ENCODE measurements around the gene PLCB1. TPM values are rescaled to one million over a fixed set of nuclear protein-coding genes. Genes with fewer than 3 reads are reported as not detected.
A peak's percentile ranks its signal among the peaks of the same experiment; 100 is the strongest.
"Not testable (repeated sequence)": the region's sequence is repeated elsewhere in the genome, so short reads cannot be mapped to it uniquely, and the experiment has no call there.

PLCB1 gene
- total and polyA plus RNA-seq, 7 experiments from 2014 or later, result 0.56 to 17.6 (median 2.3) TPM

- H3K36me3 Mint-ChIP-seq; H3K27ac Mint-ChIP-seq; H3K27me3 Mint-ChIP-seq; H3K9me3 ChIP-seq (ENCODE audit: control insufficient read depth in 2 of 3, low read length in 3 of 3); ATAC-seq; H3K27ac ChIP-seq (ENCODE audit: low read depth, low read length); POLR2A ChIA-PET; H3K27me3 ChIP-seq (ENCODE audit: control insufficient read depth in 2 of 2, insufficient read depth in 2 of 2, low read length in 2 of 2); intact Hi-C loops (cut with micrococcal nuclease); H3K36me3 ChIP-seq (ENCODE audit: control insufficient read depth in 2 of 3, insufficient read depth in 3 of 3, low read length in 3 of 3); DNase-seq; H3K4me3 ChIP-seq (ENCODE audit: low read length); H3K4me1 ChIP-seq (ENCODE audit: control insufficient read depth in 2 of 2, insufficient read depth in 2 of 2, low read length in 2 of 2): not testable (repeated sequence)
- Mint-ChIP-seq H3K4me1 (peaks cover 6 to 21% (median 11%) of the 10 kb centered on the region in 7 donors), H3K4me3 (peak overlapping the region in 3 of 10 donors; percentile 3 to 83 (median 10)), H3K9me3 (peaks cover 0 to 11% (median 2%) of the 10 kb centered on the region in 11 donors)
- CTCF ChIA-PET, result interaction anchor here (0.6 kb wide), 1 partner anchor 13 kb away, joined by 3 read pairs; no protein-coding TSS in a partner anchor
These were observed 469.0 kb downstream of the PLCB1 start for GRCh38 chr20:8600910-8601541.

DNA sequence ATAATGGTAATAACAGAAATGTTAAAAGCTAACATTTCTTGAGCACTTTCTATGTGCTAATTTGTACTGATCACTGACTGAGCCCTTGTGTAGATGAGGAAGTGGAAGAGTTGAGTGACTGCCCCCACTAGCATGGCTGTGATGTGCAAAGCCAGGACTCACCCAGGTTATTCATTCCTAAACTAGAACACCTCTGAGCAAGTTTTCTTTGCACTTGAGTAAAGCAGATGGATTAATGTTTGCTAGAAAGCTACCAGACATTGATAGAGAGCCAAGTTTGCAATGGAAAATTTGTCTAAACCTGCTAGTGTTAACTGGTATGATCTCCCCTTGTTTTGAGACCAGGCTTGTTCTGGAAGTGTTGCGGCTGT, 469.5 kb downstream of the PLCB1 start:
- H3K9me3 Mint-ChIP-seq, result peaks cover 0 to 12% (median 3%) of the 10 kb centered on the region in 11 donors
- no peak overlapping the region for H3K27ac Mint-ChIP-seq
- no peaks in the 10 kb centered on the region for H3K27me3 Mint-ChIP-seq
- H3K4me3 ChIP-seq (ENCODE audit: low read length), result no peak overlapping the region
- no peaks in the 10 kb centered on the region for H3K36me3 Mint-ChIP-seq
- no peak overlapping the region for H3K27ac ChIP-seq (ENCODE audit: low read depth, low read length)
- H3K4me3 Mint-ChIP-seq, result peak overlapping the region in 2 of 10 donors; percentile 3 to 10
- no peaks in the 10 kb centered on the region for H3K36me3 ChIP-seq (ENCODE audit: control insufficient read depth in 2 of 3, insufficient read depth in 3 of 3, low read length in 3 of 3)
- H3K4me1 ChIP-seq (ENCODE audit: control insufficient read depth in 2 of 2, insufficient read depth in 2 of 2, low read length in 2 of 2), result no peaks in the 10 kb centered on the region
- intact Hi-C loops (cut with micrococcal nuclease), result no loop called here
- ATAC-seq, result no peak
- ChIA-PET POLR2A (no interaction called here), CTCF (interaction anchor here (0.6 kb wide), 1 partner anchor 13 kb away, joined by 3 read pairs; no protein-coding TSS in a partner anchor)
- no peak for DNase-seq
- no peaks in the 10 kb centered on the region for H3K9me3 ChIP-seq (ENCODE audit: control insufficient read depth in 2 of 3, low read length in 3 of 3)
- H3K27me3 ChIP-seq (ENCODE audit: control insufficient read depth in 2 of 2, insufficient read depth in 2 of 2, low read length in 2 of 2), result no peaks in the 10 kb centered on the region
- H3K4me1 Mint-ChIP-seq, result peaks cover 6 to 21% (median 11%) of the 10 kb centered on the region in 7 donors

DNA sequence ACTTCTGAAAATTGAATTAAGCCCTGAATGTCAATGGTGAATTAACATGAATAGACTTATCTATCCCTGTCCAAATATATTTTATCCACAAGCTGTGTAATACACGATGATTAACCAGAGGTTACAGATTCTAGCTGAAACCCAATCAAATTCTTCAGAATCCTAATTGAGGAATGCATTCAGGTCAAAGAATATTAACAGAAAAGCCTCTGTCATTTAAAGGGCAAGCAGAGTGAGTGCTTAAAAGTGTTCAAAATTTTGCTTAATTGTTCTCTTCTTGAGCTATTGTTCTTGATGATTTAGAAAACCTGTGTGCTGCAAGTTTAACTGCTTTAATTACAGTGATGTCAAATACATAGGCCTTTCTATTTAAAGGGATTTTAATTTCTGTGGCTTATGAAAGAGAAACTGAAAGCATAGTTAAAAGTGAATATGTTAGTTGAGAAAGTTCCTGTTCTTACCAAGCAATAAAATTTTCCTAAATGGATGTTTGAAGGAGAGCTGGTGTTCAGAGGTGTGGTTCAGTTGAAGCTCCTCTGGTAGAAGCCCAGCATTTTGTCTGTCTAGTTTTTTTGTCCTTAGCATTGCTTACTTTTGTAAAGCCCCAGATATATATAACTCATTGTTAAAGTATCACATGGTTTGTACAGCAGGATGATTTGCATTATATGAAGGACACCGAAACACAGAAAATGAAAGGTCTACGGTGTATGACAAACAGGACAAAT, 470.5 kb downstream of the PLCB1 start:
- Mint-ChIP-seq H3K36me3 (no peaks in the 10 kb centered on the region), H3K27ac (peak overlapping the region in 6 of 9 donors; percentile 7 to 84 (median 44)), H3K4me3 (peak overlapping the region; percentile 25 to 83 (median 68)), H3K27me3 (no peaks in the 10 kb centered on the region), H3K4me1 (peaks cover 6 to 21% (median 11%) of the 10 kb centered on the region in 7 donors), H3K9me3 (peaks cover 0 to 12% (median 3%) of the 10 kb centered on the region in 11 donors)
- Histone ChIP-seq H3K27ac (ENCODE audit: low read depth, low read length) (no peak overlapping the region), H3K4me1 (ENCODE audit: control insufficient read depth in 2 of 2, insufficient read depth in 2 of 2, low read length in 2 of 2) (no peaks in the 10 kb centered on the region), H3K9me3 (ENCODE audit: control insufficient read depth in 2 of 3, low read length in 3 of 3) (no peaks in the 10 kb centered on the region), H3K27me3 (ENCODE audit: control insufficient read depth in 2 of 2, insufficient read depth in 2 of 2, low read length in 2 of 2) (no peaks in the 10 kb centered on the region), H3K36me3 (ENCODE audit: control insufficient read depth in 2 of 3, insufficient read depth in 3 of 3, low read length in 3 of 3) (no peaks in the 10 kb centered on the region), H3K4me3 (ENCODE audit: low read length) (peak overlapping the region; percentile 11)
- ATAC-seq (peak; percentile 51), DNase-seq (peak in 2 of 9 donors; percentile 1 to 3)
- intact Hi-C loops (cut with micrococcal nuclease), result no loop called here
- CTCF ChIA-PET, result no interaction called here
- POLR2A ChIA-PET, result no interaction called here

DNA sequence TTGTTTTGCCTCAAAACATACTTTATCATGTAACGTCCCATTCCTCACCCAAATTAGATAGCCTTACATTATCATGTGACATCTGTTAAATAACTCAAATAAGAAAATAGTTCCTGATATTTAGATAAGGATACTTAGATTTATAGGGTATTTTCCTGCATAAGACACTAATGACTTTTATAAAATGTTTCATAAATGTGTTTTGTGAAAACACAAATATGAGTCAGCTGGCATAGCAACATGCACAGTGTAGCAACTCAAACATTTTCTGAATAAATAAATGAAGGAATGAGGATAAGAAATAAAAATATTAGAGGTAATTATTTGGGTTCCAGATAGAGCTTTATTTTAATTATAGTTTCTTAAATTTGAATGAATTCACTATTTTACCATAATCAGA, 476.4 kb downstream of the PLCB1 start:
- Histone ChIP-seq H3K4me1 (ENCODE audit: control insufficient read depth in 2 of 2, insufficient read depth in 2 of 2, low read length in 2 of 2) (no peaks in the 10 kb centered on the region), H3K27me3 (ENCODE audit: control insufficient read depth in 2 of 2, insufficient read depth in 2 of 2, low read length in 2 of 2) (no peaks in the 10 kb centered on the region), H3K36me3 (ENCODE audit: control insufficient read depth in 2 of 3, insufficient read depth in 3 of 3, low read length in 3 of 3) (no peaks in the 10 kb centered on the region), H3K27ac (ENCODE audit: low read depth, low read length) (no peak overlapping the region), H3K4me3 (ENCODE audit: low read length) (no peak overlapping the region), H3K9me3 (ENCODE audit: control insufficient read depth in 2 of 3, low read length in 3 of 3) (no peaks in the 10 kb centered on the region)
- ATAC-seq (no peak), DNase-seq (no peak)
- ChIA-PET CTCF (no interaction called here), POLR2A (no interaction called here)
- H3K9me3 Mint-ChIP-seq, result peaks cover 0 to 9% (median 0%) of the 10 kb centered on the region in 11 donors
- H3K36me3 Mint-ChIP-seq, result no peaks in the 10 kb centered on the region
- H3K4me1 Mint-ChIP-seq, result peaks cover 0 to 1% (median 0%) of the 10 kb centered on the region in 7 donors
- no peak overlapping the region for H3K4me3 Mint-ChIP-seq
- H3K27me3 Mint-ChIP-seq, result peaks cover 0 to 7% (median 0%) of the 10 kb centered on the region in 5 donors
- intact Hi-C loops (cut with micrococcal nuclease), result no loop called here
- no peak overlapping the region for H3K27ac Mint-ChIP-seq

GRCh38 chr20:8616792-8617191, 484.7 kb downstream of the PLCB1 start:
- Histone ChIP-seq H3K4me3 (ENCODE audit: low read length) (no peak overlapping the region), H3K4me1 (ENCODE audit: control insufficient read depth in 2 of 2, insufficient read depth in 2 of 2, low read length in 2 of 2) (no peaks in the 10 kb centered on the region), H3K9me3 (ENCODE audit: control insufficient read depth in 2 of 3, low read length in 3 of 3) (no peaks in the 10 kb centered on the region), H3K36me3 (ENCODE audit: control insufficient read depth in 2 of 3, insufficient read depth in 3 of 3, low read length in 3 of 3) (no peaks in the 10 kb centered on the region), H3K27me3 (ENCODE audit: control insufficient read depth in 2 of 2, insufficient read depth in 2 of 2, low read length in 2 of 2) (no peaks in the 10 kb centered on the region), H3K27ac (ENCODE audit: low read depth, low read length) (no peak overlapping the region)
- Mint-ChIP-seq H3K27me3 (peaks cover 0 to 7% (median 0%) of the 10 kb centered on the region in 5 donors), H3K27ac (no peak overlapping the region), H3K36me3 (no peaks in the 10 kb centered on the region), H3K4me1 (no peaks in the 10 kb centered on the region), H3K9me3 (peaks cover 0 to 6% (median 0%) of the 10 kb centered on the region in 11 donors), H3K4me3 (no peak overlapping the region)
- intact Hi-C loops (cut with micrococcal nuclease), result loop anchor here in 1 of 2 donors (10.0 kb wide), 1 partner anchor 62 kb away; no protein-coding TSS in a partner anchor
- ChIA-PET CTCF (no interaction called here), POLR2A (no interaction called here)
- ATAC-seq (no peak), DNase-seq (no peak)

DNA sequence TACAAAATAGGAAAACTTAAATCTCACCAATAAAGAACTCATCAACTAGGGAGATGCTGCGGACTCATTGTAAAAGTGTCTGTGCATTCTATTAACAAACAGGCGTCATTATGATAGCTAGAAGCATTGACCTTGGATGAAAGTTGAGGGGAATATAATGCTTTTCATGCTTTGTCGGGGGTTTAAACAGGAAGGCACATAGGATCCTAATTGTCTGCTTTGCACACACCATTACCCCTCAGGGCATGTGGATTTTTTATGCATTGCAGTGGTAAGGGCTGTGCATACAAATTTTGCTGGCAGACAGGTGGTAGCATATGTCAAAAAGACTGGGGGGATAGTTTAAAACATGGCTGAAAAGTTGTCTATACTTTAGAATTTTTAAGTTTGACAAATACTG, 488.9 kb downstream of the PLCB1 start:
- no peak overlapping the region for H3K27ac Mint-ChIP-seq
- CTCF ChIA-PET, result no interaction called here

More for the DNA sequence above, 488.9 kb downstream of the PLCB1 start:
- Histone ChIP-seq H3K4me3 (ENCODE audit: low read length) (no peak overlapping the region), H3K36me3 (ENCODE audit: control insufficient read depth in 2 of 3, insufficient read depth in 3 of 3, low read length in 3 of 3) (no peaks in the 10 kb centered on the region), H3K27me3 (ENCODE audit: control insufficient read depth in 2 of 2, insufficient read depth in 2 of 2, low read length in 2 of 2) (no peaks in the 10 kb centered on the region), H3K9me3 (ENCODE audit: control insufficient read depth in 2 of 3, low read length in 3 of 3) (no peaks in the 10 kb centered on the region), H3K27ac (ENCODE audit: low read depth, low read length) (no peak overlapping the region), H3K4me1 (ENCODE audit: control insufficient read depth in 2 of 2, insufficient read depth in 2 of 2, low read length in 2 of 2) (no peaks in the 10 kb centered on the region)
- ATAC-seq (no peak), DNase-seq (no peak)
- H3K4me1 Mint-ChIP-seq, result no peaks in the 10 kb centered on the region
- H3K9me3 Mint-ChIP-seq, result peaks cover 0 to 4% (median 0%) of the 10 kb centered on the region in 11 donors
- intact Hi-C loops (cut with micrococcal nuclease), result no loop called here
- no peaks in the 10 kb centered on the region for H3K27me3 Mint-ChIP-seq
- POLR2A ChIA-PET, result no interaction called here
- H3K4me3 Mint-ChIP-seq, result no peak overlapping the region
- no peaks in the 10 kb centered on the region for H3K36me3 Mint-ChIP-seq
